H1 (cell line): ENCODE measurements around the gene TPPP.
"Not testable (repeated sequence)": the region's sequence is repeated elsewhere in the genome, so short reads cannot be mapped to it uniquely, and the experiment has no call there.

ENCODE experiments used
- EZH2 ChIP-seq: fragments of 200-600 bp; sonication (generic); IDR thresholded peaks from 2 replicates; pipeline ENCODE4 v1.7.1; 2012; ENCODE audit warnings: low read depth, mild to moderate bottlenecking, moderate library complexity, low read length, inconsistent platforms; ENCODE audit not compliant: severe bottlenecking
- JUN ChIP-seq: IDR thresholded peaks from 2 replicates; pipeline ENCODE4 v1.6.1; 2011; ENCODE audit warnings: low read depth, mild to moderate bottlenecking, improper control_type of control experiment, low read length
- POLR2AphosphoS5 ChIP-seq: IDR thresholded peaks from 2 replicates; pipeline ENCODE4 v1.6.1; 2011; ENCODE audit warnings: low read depth, low read length
- TF ChIP-seq, protein P1 (sequence below), 3 experiments: IDR thresholded peaks; 1 replicate in 2 of 3; 2 replicates in 1 of 3; pipeline versions ENCODE4 v1.5.1 to v1.6.1; 2011; ENCODE audit warnings: low read length in 3 of 3, mild to moderate bottlenecking in 3 of 3, inconsistent platforms in 2 of 3, low read depth in 1 of 3, moderate library complexity in 1 of 3; ENCODE audit not compliant: insufficient read depth in 1 of 3; ENCODE audit errors: control extremely low read depth in 1 of 3

DNA sequence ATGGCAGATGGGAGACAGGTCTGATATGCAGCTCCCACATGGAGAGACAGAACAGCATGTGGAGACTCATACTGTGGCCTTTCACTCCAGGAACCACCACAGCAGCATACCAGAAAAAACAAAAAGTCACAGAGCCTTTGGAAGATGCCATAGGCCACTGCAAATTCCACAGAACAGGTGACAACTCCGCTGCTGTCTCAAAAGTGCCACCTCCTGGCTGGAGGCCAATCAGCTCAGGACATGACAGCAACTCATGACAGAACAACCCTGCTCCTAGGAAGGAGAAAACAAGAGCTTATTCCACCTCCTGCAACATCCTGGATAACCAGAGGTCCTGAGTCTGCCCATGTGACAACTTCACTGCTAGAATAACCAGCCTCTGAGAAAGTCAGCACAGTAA lies 41.0 kb upstream of the TPPP start:
- not testable (repeated sequence) for TF ChIP-seq POLR2AphosphoS5, EZH2, JUN
- TF ChIP-seq, protein P1, sequence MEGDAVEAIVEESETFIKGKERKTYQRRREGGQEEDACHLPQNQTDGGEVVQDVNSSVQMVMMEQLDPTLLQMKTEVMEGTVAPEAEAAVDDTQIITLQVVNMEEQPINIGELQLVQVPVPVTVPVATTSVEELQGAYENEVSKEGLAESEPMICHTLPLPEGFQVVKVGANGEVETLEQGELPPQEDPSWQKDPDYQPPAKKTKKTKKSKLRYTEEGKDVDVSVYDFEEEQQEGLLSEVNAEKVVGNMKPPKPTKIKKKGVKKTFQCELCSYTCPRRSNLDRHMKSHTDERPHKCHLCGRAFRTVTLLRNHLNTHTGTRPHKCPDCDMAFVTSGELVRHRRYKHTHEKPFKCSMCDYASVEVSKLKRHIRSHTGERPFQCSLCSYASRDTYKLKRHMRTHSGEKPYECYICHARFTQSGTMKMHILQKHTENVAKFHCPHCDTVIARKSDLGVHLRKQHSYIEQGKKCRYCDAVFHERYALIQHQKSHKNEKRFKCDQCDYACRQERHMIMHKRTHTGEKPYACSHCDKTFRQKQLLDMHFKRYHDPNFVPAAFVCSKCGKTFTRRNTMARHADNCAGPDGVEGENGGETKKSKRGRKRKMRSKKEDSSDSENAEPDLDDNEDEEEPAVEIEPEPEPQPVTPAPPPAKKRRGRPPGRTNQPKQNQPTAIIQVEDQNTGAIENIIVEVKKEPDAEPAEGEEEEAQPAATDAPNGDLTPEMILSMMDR (IDR thresholded peaks at IDR 0.05; ENCODE audit: control extremely low read depth in 1 of 3, insufficient read depth in 1 of 3, low read depth in 1 of 3, low read length in 3 of 3), result not testable (repeated sequence)
